Ramos (cell line): ENCODE data around the gene CCDC13.
"Not testable (repeated sequence)": the region's sequence is repeated elsewhere in the genome, so short reads cannot be mapped to it uniquely, and the experiment has no call there.

Experiments
- in situ Hi-C: fragments of 300-500 bp; cut with MboI; formaldehyde crosslinking; loops from one replicate; pipeline ENCODE4 v1.14.3; 2022; ENCODE audit warnings: low sequenced_read_pairs; ENCODE audit not compliant: unreplicated experiment

The CCDC13 gene

GRCh38 chr3:42772670-42773408 lies at the start of gene CCDC13:
Gene CCDC13 (minus strand): TSS chr3:42773253. CDS start chr3:42758345, 14,908 bp downstream.
- in situ Hi-C loops, result no loop called here

- in situ Hi-C loops, result no loop called here
Measured at GRCh38 chr3:42822828-42823227, 49.8 kb upstream of the CCDC13 start.

GRCh38 chr3:42820746-42821051 lies 47.6 kb upstream of the CCDC13 start:
- in situ Hi-C loops, result no loop called here

GRCh38 chr3:42819351-42819965 lies 46.4 kb upstream of the CCDC13 start:
- in situ Hi-C loops, result no loop called here

GRCh38 chr3:42815826-42816225 lies 42.8 kb upstream of the CCDC13 start:
- in situ Hi-C loops, result no loop called here

- in situ Hi-C loops, result no loop called here
Measured at GRCh38 chr3:42814914-42815507, 42.0 kb upstream of the CCDC13 start.

GRCh38 chr3:42814246-42814645 lies 41.2 kb upstream of the CCDC13 start:
- in situ Hi-C loops, result no loop called here

GRCh38 chr3:42811118-42811883 lies 38.2 kb upstream of the CCDC13 start:
- in situ Hi-C loops, result not testable (repeated sequence)

- in situ Hi-C loops, result not testable (repeated sequence)
Measured at GRCh38 chr3:42810706-42811105, 37.7 kb upstream of the CCDC13 start.

- in situ Hi-C loops, result no loop called here
Measured at GRCh38 chr3:42809202-42809601, 36.1 kb upstream of the CCDC13 start, which contains the start of gene ACKR2. Gene ACKR2 (plus strand): TSS chr3:42809445. CDS start chr3:42864503, 55,058 bp downstream.

GRCh38 chr3:42807929-42808328 lies 34.9 kb upstream of the CCDC13 start:
- in situ Hi-C loops, result no loop called here

- in situ Hi-C loops, result no loop called here
Measured at GRCh38 chr3:42805141-42805821, 32.2 kb upstream of the CCDC13 start.

GRCh38 chr3:42804831-42805132 lies 31.7 kb upstream of the CCDC13 start:
- in situ Hi-C loops, result no loop called here

- in situ Hi-C loops, result no loop called here
Measured at GRCh38 chr3:42804106-42804830, 31.2 kb upstream of the CCDC13 start, which contains the start of gene HIGD1A. Gene HIGD1A (minus strand): TSS chr3:42804490. CDS start chr3:42794253, 10,237 bp downstream.

GRCh38 chr3:42803414-42804105 lies 30.5 kb upstream of the CCDC13 start:
- in situ Hi-C loops, result no loop called here

- in situ Hi-C loops, result no loop called here
Measured at GRCh38 chr3:42802876-42803413, 29.9 kb upstream of the CCDC13 start.

- in situ Hi-C loops, result no loop called here
Measured at GRCh38 chr3:42801784-42802183, 28.7 kb upstream of the CCDC13 start.

- in situ Hi-C loops, result no loop called here
Measured at GRCh38 chr3:42801048-42801620, 28.1 kb upstream of the CCDC13 start.

- in situ Hi-C loops, result no loop called here
Measured at GRCh38 chr3:42800251-42800650, 27.2 kb upstream of the CCDC13 start.
